ENCODE data around the gene CDK6.

- TF ChIP-seq HDAC6 (IDR thresholded peaks at IDR 0.05; ENCODE audit: low read depth, low read length) (no peak), GABPA (tag; conservative IDR thresholded peaks at IDR 0.05; ENCODE audit: low read depth) (no peak), ETS2 (tag; IDR thresholded peaks at IDR 0.05; ENCODE audit: borderline replicate concordance, poor library complexity, severe bottlenecking) (no peak), HMG20B (CRISPR knock-in tag; IDR thresholded peaks at IDR 0.05) (no peak), ZFX (CRISPR knock-in tag; IDR thresholded peaks at IDR 0.05) (no peak), RAD21 (CRISPR knock-in tag; conservative IDR thresholded peaks at IDR 0.05 in 1 of 2, IDR thresholded peaks at IDR 0.05 in 1 of 2) (no peak), ZNF24 (IDR thresholded peaks at IDR 0.05) (no peak), TGIF2 (CRISPR knock-in tag; IDR thresholded peaks at IDR 0.05) (no peak), ZNF407 (IDR thresholded peaks at IDR 0.05; ENCODE audit: low read depth) (no peak), MTF1 (CRISPR knock-in tag; IDR thresholded peaks at IDR 0.05; ENCODE audit: borderline replicate concordance) (no peak), CBX5 (IDR thresholded peaks at IDR 0.05; ENCODE audit: borderline replicate concordance, low read depth) (no peak)
- TF ChIP-seq, protein P1, sequence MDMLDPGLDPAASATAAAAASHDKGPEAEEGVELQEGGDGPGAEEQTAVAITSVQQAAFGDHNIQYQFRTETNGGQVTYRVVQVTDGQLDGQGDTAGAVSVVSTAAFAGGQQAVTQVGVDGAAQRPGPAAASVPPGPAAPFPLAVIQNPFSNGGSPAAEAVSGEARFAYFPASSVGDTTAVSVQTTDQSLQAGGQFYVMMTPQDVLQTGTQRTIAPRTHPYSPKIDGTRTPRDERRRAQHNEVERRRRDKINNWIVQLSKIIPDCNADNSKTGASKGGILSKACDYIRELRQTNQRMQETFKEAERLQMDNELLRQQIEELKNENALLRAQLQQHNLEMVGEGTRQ (CRISPR knock-in tag; IDR thresholded peaks at IDR 0.05) = no peak
- TF ChIP-seq, protein P2, sequence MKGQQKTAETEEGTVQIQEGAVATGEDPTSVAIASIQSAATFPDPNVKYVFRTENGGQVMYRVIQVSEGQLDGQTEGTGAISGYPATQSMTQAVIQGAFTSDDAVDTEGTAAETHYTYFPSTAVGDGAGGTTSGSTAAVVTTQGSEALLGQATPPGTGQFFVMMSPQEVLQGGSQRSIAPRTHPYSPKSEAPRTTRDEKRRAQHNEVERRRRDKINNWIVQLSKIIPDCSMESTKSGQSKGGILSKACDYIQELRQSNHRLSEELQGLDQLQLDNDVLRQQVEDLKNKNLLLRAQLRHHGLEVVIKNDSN (CRISPR knock-in tag; IDR thresholded peaks at IDR 0.05) = no peak
These were observed 11.9 kb downstream of the CDK6 start for GRCh38 chr7:92824450-92824849.

All from K562 (cell line).